Sciatic nerve (tissue), 2 donors: ENCODE data around the gene NDUFA8. TPM values are rescaled to one million over a fixed set of nuclear protein-coding genes. Genes with fewer than 3 reads are reported as not detected.
"Not testable (repeated sequence)": the region's sequence is repeated elsewhere in the genome, so short reads cannot be mapped to it uniquely, and the experiment has no call there.

Experiments used
- ATAC-seq: fragments of 200-7000 bp; cut with Tn5 transposase; one replicate; pipeline ENCODE4 v1.9.1; 2020; ENCODE audit warnings: mild to moderate bottlenecking, moderate library complexity
- DNase-seq: peaks from one replicate; pipeline ENCODE4 v3.0.0-alpha.2; 2020; ENCODE audit warnings: low spot score
- intact Hi-C: fragments of 100-400 bp; cut with DNase I; formaldehyde crosslinking; loops from one replicate; pipeline ENCODE4 v1.14.2; 2022
- total RNA-seq: library from RNA; stranded (reverse); fragmentation: NEBNext Ultra II Directional; extraction: Animal tissue kit (Norgen Biotek cat#: 25700); gene quantifications from one replicate; pipeline ENCODE4 v1.2.1, GENCODE V29; 2021
- donor health status: DM: no; HTN: no; CAD: no.
- donor health status: DM: no; HTN: no; CAD: no.

Gene NDUFA8
- total RNA-seq, 1 donor from 2014 or later = 31.9 TPM

GRCh38 chr9:122125509-122126330, 33.9 kb downstream of the NDUFA8 start:
- DNase-seq (no peak), ATAC-seq (peak; percentile 8)
- intact Hi-C loops = loop anchor here (2.0 kb wide), 1 partner anchor 221 kb away; no protein-coding TSS in a partner anchor

- intact Hi-C loops = no loop called here
- DNase-seq (peak; percentile 87), ATAC-seq (peak; percentile 88)
Measured at GRCh38 chr9:122125158-122125508, 34.4 kb downstream of the NDUFA8 start.

GRCh38 chr9:122124528-122124927, 35.1 kb downstream of the NDUFA8 start:
- intact Hi-C loops = no loop called here
- ATAC-seq (no peak), DNase-seq (no peak)

GRCh38 chr9:122124048-122124447, 35.5 kb downstream of the NDUFA8 start:
- intact Hi-C loops = no loop called here
- DNase-seq = no peak
- no peak for ATAC-seq

DNA sequence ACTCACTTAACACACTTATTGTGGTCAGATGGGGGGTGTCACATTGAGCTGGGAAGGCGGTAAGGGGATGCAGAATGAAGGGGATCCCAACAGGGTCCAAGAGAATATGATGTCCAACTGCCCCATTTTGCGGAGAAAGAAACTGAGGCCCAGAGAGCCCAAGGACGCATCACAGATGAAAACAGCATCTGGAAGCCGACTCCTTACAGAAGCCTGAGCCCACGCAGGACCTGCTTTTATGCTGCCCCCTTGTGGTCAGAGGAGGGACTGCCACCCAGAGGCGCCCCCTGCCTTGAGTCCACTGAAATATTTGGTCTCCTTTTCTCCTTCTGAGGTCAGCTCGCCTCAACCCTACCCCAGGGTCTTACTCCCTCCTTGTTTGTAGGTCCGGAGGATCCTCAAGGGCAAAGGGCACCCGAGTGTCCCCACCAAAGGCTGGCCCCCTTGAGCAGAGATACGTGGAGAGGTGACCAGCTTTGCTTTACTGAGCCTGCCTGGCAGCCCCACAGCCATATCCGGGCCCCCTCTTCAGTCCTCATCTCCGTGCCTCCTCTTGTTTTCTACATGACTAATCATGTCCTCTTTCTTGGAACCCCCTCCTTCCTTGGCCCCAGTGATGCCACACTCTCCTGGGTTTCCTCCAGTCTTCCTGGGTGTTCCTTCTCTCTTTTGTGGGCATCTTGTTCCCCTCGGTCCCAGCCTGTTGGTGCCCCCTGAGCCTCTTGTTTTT, 36.5 kb downstream of the NDUFA8 start:
- intact Hi-C loops = no loop called here
- peak; percentile 59 for ATAC-seq
- DNase-seq = peak; percentile 85

GRCh38 chr9:122122468-122122867, 37.1 kb downstream of the NDUFA8 start:
- ATAC-seq (no peak), DNase-seq (no peak)
- intact Hi-C loops = no loop called here

GRCh38 chr9:122121931-122122330, 37.6 kb downstream of the NDUFA8 start:
- DNase-seq (no peak), ATAC-seq (no peak)
- intact Hi-C loops = no loop called here

DNA sequence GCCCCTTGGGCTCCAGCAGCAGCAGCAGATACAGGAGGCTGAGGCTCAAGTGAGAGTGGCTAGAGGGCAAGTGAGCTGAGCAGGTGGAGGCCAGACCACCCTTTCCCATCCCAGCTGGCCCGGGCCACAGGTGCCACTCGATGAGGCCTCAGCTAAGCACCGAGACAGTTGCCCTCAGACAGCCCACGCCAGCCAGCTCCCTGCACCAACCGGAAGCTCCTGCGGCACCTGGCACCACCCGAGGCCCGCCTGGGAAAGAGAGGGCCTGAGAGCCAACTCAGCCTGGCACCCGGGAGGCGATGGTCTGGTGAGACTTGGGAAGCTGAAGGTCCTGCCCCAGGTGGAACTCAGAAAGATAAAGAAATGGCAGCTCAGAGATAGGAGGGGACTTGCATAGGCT, 38.2 kb downstream of the NDUFA8 start:
- no peak for DNase-seq
- intact Hi-C loops = no loop called here

GRCh38 chr9:122120316-122121071, 39.1 kb downstream of the NDUFA8 start:
- DNase-seq = no peak
- no peak for ATAC-seq
- intact Hi-C loops = no loop called here

More for the DNA sequence above, 38.2 kb downstream of the NDUFA8 start:
- no peak for ATAC-seq

DNA sequence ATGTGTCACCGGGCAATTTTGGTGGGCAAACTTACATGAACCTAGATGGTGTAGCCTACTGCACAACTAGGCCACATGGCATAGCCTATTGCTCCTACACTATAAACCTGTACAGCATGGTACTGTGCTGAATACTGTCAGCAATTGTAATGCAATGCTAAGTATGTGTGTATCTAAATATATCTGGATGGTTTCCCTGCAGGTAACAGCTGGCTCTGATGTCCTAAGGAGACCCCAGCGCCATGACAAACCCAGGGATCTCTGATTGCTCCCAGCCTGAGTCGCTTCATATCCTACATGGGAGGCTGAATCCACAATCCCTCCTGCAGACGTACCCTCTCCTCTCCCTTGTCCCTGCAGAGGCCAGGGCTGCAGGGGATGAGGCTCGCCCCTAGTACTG, 39.9 kb downstream of the NDUFA8 start:
- DNase-seq (no peak), ATAC-seq (no peak)
- intact Hi-C loops = no loop called here

GRCh38 chr9:122119166-122119521, 40.4 kb downstream of the NDUFA8 start:
- intact Hi-C loops = no loop called here
- no peak for ATAC-seq
- no peak for DNase-seq

DNA sequence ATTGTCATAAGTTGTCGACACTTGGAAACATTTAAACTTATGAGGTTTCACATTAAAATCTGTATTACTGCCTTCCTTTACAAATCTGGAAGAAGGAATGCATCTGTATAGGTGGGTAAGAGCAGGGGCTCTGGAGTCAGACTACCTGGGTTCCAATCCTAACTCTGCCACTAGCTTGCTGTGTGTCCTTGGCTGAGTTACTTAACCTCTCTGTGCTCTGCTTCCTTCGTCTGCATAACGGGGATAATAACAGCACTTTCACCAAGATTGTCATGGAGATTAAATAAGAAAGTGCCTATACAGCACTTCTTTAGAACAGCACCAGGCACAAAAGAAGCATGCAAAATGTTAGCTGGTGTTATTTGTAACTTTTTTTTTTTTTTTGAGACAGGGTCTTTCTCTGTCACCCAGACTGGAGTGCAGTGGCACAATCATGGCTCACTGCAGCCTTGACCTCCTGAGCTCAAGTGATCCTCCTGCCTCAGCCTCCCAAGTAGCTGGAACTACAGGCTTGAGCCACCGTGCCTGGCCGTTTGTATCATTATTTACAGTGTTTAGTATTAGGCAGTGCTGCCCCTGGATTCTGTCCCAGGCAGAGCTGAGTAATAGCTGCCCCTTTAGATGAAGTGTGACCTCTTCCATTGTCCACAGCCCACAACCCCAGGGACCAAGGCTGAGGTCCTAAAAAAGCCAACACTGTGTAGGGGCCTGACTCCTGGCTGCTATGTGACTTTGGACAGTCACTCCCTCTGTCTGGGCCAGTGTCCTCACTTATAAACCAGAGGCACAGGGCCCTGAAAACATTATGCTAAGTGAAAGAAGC, 41.0 kb downstream of the NDUFA8 start:
- ATAC-seq = no peak
- no peak for DNase-seq
- intact Hi-C loops = no loop called here

DNA sequence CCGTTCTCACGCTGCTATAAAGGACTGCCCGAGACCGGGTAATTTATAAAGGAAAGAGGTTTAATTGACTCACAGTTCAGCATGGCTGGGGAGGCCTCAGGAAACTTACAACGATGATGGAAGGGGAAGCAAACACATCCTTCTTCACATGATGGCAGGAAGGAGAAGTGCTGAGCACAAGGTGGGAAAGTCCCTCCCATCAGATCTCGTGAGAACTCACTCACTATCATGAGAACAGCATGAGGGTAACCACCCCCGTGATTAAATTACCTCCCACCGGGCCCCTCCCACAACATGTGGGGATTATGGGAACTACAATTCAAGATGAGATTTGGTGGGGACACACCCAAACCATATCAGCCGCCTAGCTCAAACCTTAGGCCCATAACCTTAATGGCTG, 42.3 kb downstream of the NDUFA8 start:
- DNase-seq, ATAC-seq, intact Hi-C loops: not testable (repeated sequence)

DNA sequence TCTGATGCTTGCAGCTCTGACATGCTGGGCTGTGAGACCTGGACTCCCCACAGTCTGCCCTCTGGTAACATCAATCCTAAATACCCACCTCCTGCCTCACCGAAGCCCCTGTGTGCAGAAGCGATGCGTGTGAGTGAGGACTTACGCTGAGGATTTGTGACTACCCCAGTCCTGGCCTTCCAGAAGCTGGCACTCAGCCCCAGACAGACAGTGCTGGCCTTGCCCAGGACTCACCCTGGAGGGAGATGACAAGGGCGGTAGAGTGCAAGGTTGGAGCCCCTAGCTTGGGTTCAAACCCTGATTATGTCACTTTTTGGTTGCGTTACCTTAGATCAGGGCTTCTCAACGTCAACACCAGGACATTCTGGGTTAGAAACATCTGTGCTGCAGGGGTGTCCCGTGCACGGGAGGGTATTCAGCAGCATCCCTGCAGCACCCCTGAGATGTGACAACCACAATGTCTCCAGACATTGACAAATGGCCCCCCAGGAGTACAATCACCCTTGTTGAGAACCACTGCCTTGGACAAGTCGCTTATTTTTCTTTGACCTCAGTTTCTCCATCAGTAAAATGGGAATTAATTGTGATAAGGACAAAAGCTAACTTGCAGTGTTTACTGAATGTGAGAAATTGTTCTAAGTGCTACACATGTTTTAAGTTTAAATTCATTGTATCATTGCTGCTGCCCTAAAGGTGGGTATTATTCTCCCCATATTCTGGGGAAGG, 43.0 kb downstream of the NDUFA8 start:
- DNase-seq (no peak), ATAC-seq (no peak)
- intact Hi-C loops = no loop called here

- DNase-seq (no peak), ATAC-seq (no peak)
- intact Hi-C loops = no loop called here
Measured at GRCh38 chr9:122116040-122116439, 43.5 kb downstream of the NDUFA8 start.

DNA sequence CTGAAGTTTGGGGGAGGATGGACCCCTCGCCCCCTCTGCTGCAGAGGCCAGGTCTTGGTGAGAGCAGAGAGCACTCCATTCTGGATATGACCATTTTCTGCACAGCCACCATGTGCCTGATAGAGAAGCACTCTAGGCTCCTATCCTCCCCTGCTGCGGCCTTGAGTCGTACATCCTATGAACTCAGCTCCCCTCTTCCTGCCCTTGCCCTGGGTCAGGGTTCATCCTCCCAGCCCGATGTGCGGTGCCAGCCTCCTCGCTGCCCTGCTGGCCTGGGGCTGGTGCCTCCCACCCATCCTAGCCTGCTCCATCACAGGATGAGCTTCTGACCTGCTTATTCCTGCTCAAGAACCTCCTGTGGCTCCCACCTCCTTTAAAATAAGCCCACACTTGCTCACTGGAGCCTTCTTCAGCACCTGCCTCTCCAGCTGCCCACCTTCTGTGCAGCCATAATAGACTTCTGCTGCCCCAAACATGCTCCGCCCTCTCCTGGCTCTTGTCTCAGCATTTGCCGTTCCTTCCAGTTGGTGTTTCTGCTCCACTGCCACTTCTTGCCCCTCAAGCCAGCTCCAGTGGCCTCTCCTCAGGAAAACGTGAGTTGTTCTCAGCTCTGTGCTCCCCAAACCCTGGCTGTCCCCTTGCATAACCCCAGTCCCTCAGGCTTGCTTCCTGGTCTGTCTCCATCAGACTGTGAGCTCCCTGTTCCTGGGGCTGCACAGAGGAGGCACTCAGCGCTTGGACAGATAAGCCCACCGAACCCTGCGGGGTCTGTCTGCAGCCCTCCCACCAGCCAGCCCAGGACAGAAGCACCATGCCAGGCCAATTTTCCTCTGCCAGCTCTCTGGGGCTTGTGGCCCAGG, 44.2 kb downstream of the NDUFA8 start:
- ATAC-seq (no peak), DNase-seq (no peak)
- intact Hi-C loops = no loop called here

GRCh38 chr9:122113574-122113973, 46.0 kb downstream of the NDUFA8 start:
- no peak for ATAC-seq
- no peak for DNase-seq
- intact Hi-C loops = no loop called here
